NCI-H1105 treated with DMSO at 0.1 percent for 48 hours (cell line): ENCODE data around the gene FBLN1.

Source experiments
- DNase-seq: peaks from one replicate; lab custom pipeline; 2025; lab: John Stamatoyannopoulos, UW

The FBLN1 gene

DNA sequence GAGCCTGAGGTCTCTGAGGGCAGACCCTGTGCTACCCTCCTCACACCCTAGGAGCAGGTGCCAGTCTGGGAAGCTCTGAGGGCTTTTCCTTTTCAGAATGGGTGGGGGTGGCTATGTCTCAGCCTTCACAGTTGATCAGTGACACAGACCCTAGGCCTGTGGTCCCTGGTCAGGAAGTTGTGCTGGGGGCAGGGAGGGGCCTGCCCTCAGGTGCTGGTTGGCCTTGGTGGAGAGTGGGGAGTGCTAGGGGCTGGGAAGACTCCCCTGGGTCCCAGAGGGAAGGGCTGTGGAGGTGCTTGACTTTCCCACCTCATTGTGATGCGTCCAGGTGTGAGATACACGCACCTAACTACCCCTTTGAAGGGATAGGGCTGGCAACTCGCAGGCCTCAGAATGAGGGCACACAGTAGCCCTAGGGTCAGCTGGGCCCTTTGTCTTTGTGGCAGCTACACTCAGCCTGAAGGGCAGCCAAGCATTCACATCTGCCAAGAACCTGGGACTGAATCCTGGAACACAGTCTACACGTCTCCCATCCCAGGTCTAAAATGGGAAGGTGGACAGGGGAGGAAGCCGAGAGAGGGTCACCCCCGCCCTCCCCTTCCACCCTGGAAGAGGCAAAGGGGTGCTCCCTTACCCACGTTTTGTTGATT is 137.7 kb downstream of the FBLN1 start:
- no peak for DNase-seq

DNA sequence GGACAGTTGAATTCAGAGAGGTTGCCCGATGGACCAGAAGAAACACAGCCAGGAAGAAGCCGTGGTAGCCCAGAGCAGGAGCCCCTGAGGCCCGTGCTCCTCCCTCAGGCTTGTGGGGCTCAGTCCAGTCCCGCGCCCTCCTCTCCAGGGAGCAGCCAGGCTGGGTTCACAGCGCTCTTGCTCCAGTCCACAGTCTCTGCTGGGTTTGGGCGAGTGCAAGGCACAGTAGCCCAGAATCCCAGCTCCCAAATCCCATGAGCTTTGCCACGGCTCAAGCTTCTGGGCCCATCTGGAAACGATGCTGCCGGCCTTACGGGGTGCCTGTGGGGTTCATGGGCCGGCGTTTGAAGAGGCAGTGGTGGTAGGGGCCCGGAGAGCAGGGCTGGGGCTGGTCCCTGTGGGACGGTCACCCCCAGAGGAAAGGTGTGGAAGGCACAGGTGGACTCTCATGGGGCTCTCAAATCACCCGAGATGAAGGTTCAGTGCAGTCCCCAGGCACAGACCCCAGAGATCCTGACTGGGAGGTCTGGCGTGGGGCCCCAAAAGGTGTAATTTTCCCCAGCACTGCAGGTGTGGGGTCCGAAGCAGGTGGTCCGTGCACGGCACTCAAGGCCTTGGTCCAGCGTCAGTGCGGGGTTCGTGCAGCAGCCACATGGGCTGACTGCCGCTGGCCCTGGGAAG is 138.4 kb downstream of the FBLN1 start:
- DNase-seq = no peak

DNA sequence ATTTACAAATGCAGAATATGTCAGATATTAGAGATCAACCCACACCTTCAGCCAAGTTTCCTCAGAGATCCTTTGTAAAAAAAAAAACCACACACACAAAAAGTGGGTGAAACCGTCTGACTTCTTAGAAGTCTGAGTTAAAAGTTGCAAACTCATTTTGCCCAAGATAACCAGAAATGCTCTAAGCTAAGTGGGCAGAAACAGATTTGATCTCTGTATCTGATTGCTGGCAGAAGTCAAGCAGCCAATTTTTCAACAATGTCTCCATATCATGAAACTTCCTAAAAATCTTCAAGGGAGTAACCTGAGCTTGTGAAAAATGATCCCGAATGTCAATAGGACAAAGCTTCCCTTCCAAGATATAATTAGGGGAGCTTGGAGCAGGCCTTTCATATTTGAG is 140.3 kb downstream of the FBLN1 start:
- DNase-seq = peak; percentile 41

DNA sequence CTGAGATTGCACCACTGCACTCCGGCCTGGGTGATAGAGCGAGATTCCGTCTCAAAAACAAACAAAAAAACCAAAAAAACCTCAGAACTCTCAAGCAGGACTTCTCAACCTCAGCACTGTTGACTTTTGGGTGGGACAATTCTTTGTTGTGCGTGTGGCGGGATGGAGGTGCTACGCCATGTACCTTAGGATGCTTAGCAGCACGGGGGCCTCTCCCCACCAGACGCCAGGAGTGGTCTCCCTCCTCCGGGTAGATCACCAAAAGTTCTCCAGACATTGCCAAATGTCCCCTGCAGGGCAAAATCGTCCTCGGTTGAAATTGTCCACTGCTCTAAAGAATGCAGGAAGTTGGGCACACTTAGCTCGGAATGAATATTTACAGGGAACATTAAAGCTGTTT is 142.0 kb downstream of the FBLN1 start:
- no peak for DNase-seq

DNA sequence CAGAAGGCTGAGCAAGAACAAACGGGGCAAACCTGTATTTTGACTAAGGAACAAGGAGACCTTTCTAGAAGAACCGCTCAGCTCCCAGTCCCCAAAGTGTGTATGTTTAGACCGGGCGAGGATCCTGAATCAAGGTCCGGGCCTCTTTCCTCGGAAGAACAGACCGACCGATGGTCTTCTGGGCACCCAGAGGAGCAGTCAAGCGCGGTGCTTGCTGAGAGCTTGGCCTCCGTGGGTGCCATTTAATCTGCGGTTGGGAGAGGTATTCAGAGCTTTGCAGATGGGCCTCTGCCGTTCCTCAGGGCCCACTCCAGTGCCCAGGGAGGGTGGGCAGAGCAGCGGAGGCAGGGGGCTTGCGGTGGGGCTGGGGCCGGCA is 142.5 kb downstream of the FBLN1 start:
- DNase-seq = no peak

DNA sequence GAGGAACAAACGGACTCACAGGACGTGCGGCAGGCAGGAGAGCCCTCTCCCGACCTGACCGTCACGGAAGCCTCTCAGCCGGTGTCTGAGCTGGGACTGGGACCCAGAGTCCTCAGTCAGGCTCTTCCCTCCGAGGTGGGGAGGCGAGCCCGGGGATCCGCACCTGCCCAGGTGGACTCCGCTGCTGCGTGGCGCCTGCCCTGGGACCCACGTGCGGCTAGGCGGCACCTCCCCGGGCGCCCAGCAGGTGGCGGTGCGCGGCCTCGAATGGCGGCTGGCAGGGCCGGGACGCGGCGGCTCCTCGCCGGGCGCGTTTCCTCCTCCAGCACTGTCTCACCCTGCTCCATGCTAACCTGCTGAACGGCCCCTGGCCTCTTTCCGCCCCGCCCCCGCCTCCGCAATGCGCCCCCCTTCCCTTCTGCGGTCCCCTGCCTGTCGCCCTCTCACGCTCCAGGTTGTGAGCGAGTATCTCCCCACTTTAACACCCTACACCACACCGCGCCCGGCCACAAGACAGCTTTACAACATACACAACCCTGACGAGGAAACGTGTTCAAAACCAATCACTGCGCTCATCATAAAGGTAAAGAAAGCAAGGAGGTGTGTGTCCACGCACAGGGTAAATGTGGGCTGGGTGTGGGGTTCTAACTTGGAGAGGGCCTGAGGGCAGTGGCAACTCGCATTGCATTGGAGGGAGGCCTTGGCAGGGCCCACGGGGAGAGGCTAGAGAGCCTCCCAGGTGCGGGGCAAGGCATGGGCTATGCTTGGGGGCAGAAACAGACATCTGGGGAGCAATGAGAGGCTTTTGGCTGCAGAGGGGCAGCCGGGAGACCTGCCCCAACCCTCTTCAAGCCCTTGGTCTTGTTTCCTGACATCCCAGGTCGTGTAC is 143.1 kb downstream of the FBLN1 start:
- DNase-seq = peak; percentile 38

DNA sequence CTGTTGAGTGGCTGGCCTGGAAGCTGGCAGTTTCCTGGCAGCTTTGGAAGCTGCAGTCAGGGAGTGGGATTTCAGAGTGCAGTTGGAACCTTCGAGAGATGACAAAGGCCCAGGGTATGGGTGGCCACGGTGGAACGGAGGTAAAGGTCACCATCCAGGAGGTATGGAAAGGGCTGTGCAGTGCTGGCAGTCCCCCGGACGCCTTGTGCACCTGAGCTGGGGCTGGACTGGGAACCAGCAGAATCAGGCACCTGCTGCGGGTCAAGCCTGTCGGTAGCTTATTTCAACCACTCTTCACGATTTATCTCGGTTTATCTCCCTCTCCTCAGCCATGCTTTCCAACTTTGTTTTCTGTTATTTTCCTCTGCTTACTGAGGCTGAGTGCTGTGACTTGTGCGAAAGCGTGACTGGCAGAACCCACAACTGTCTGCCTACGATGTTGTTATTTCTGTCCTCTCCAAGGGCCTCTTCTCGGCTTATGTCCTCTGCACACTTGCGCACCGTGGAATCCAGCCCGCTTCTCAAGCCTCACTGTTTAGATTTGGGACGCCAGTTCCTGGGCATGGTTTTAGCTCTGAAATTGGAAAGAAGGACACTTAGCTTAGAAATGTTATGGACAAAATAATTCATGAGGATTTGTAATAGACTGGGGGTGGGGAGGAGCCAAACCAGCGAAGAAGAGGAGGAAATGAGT is 145.0 kb downstream of the FBLN1 start:
- DNase-seq = no peak

DNA sequence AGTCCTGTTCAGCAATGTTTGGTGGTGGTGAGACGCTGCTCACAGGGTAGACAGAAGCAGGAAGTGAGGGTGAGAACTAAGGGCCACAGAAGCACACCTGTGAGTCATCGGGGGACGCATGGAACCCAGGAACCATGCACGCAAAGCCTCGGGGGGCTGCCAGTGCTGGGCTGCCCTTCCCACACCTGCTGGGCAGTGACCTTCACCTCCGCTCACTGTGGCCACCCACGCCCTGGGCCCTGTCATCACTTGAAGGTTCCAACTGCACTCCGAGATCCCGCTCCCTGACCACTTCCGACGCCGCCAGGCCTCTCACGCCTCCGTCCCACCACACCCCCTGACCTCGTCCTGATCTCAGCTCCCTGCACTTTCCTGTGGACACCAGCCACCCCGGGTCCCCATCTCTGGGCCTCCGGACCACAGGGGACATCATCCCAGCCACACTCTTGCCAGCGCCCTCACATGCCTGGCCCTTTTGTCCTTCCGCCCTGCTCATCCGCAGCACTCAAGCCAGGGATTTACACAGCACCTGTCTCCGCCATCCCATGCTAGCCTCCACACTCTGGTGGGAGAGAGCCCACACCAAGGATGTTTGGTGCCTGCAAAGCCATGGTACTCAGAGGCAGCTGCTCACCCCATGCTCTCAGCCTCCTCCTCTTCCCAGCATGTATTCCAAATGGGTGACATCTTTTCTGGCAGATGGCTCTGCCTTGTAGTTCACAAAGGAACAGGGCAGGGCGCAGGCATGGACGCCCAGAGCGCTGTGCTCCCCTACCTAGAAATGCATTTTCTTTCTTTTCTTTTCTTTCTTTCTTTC is 145.8 kb downstream of the FBLN1 start:
- DNase-seq = no peak

DNA sequence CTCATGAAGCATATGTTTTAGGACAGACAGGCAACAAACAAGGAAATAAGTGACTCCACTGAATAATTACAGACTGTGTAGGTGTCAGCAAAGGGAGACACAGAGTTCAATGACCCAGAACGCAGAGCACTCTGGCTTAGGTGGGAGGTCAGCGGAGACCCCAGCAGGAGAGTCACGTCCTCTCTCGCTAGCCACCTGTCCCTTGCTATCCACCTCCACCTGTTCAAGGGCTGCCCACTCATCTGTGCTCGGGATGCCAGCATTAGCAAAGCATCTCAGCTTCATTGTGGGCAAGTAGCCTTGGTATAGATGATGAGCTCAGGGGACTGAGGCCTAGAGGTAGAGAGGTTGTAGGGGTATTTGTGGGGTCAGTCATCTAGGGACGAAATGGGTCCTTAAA is 147.1 kb downstream of the FBLN1 start:
- no peak for DNase-seq

DNA sequence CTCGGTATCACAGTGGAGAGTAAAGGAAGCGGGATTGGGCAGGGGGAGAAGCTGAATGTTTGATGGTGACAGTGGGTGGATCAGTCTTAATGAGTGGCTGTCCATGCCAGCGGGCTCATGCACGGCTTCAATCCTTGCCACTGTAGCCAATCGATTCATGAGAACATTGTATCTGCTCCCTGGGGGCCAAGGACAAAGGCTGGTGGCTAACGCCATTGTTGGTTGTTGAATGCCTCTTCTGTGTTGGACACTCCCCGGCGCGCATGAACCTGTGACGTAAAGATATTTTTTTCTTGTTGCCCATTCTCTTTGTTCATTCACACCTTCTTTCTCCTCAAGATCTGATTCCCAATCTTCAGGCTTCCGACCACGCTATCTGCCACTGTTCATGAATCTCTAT is 148.0 kb downstream of the FBLN1 start:
- DNase-seq = no peak
